HEK293T (cell line): Measurements from ENCODE around the gene JMJD4.

Experiments used
- CTCF ChIA-PET: fragments of 350-600 bp; formaldehyde crosslinking; extraction: SDS; loops from one replicate; lab custom pipeline; 2021; ENCODE audit warnings: antibody characterized with exemption, inconsistent platforms; lab: Yijun Ruan, JAX
- POLR2A ChIA-PET: fragments of 350-600 bp; formaldehyde crosslinking; extraction: SDS; loops from one replicate; lab custom pipeline; 2020; ENCODE audit warnings: antibody characterized with exemption, inconsistent platforms; lab: Yijun Ruan, JAX
- DNase-seq: peaks from one replicate; pipeline ENCODE4 v3.0.0; 2012; ENCODE audit warnings: mixed read lengths; ENCODE audit errors: extremely low spot score
- ARNT ChIP-seq: fragments of 450-650 bp; IDR thresholded peaks from 2 replicates; pipeline ENCODE4 v1.6.1; 2017; ENCODE audit warnings: mild to moderate bottlenecking
- BHLHE40 ChIP-seq: fragments of 450-650 bp; IDR thresholded peaks from 2 replicates; pipeline ENCODE4 v1.6.1; 2016; ENCODE audit warnings: mild to moderate bottlenecking, moderate library complexity, borderline replicate concordance
- CTBP1 ChIP-seq: fragments of 450-650 bp; IDR thresholded peaks from 2 replicates; pipeline ENCODE4 v1.6.1; 2016; ENCODE audit warnings: borderline replicate concordance
- ELF4 ChIP-seq: fragments of 450-650 bp; IDR thresholded peaks from 2 replicates; pipeline ENCODE4 v1.6.1; 2017; ENCODE audit warnings: antibody characterized with exemption
- FOXA1 ChIP-seq: fragments of 450-650 bp; IDR thresholded peaks from 2 replicates; pipeline ENCODE4 v1.6.1; 2016; ENCODE audit warnings: mild to moderate bottlenecking
- FOXK2 ChIP-seq: fragments of 450-650 bp; IDR thresholded peaks from 2 replicates; pipeline ENCODE4 v1.6.1; 2016; ENCODE audit warnings: mild to moderate bottlenecking
- FOXM1 ChIP-seq: fragments of 450-650 bp; IDR thresholded peaks from 2 replicates; pipeline ENCODE4 v1.6.1; 2017; ENCODE audit warnings: mild to moderate bottlenecking, borderline replicate concordance
- HDGF ChIP-seq: fragments of 450-650 bp; IDR thresholded peaks from 2 replicates; pipeline ENCODE4 v1.6.1; 2017; ENCODE audit warnings: antibody characterized with exemption, borderline replicate concordance
- L3MBTL2 ChIP-seq: fragments of 450-650 bp; conservative IDR thresholded peaks from 2 replicates; pipeline ENCODE4 v1.6.1; 2016; ENCODE audit warnings: mild to moderate bottlenecking
- LEF1 ChIP-seq: fragments of 450-650 bp; IDR thresholded peaks from 2 replicates; pipeline ENCODE4 v1.6.1; 2017; ENCODE audit warnings: mild to moderate bottlenecking, borderline replicate concordance
- NFRKB ChIP-seq: fragments of 450-650 bp; IDR thresholded peaks from 2 replicates; pipeline ENCODE4 v1.6.1; 2016; ENCODE audit warnings: mild to moderate bottlenecking, moderate library complexity
- SP1 ChIP-seq: fragments of 450-650 bp; IDR thresholded peaks from 2 replicates; pipeline ENCODE4 v1.6.1; 2017
- SUZ12 ChIP-seq: fragments of 450-650 bp; IDR thresholded peaks from 2 replicates; pipeline ENCODE4 v1.6.1; 2016; ENCODE audit warnings: mild to moderate bottlenecking
- TARDBP ChIP-seq: fragments of 450-650 bp; IDR thresholded peaks from 2 replicates; pipeline ENCODE4 v1.6.1; 2016
- ZNF384 ChIP-seq: fragments of 450-650 bp; IDR thresholded peaks from 2 replicates; pipeline ENCODE4 v1.6.1; 2016
- TF ChIP-seq, protein P1 (sequence below): fragments of 450-650 bp; IDR thresholded peaks from 2 replicates; pipeline ENCODE4 v1.6.1; 2016

Gene JMJD4

GRCh38 chr1:227756172-227756959 lies 21.3 kb upstream of the JMJD4 start:
- no peak for DNase-seq
- TF ChIP-seq ARNT (no peak), CTBP1 (no peak), FOXA1 (no peak), FOXM1 (no peak), L3MBTL2 (no peak), ZNF384 (no peak), NFRKB (no peak), FOXK2 (no peak), HDGF (no peak; the same call in 1 of the 2 replicates), ELF4 (no peak), SP1 (no peak), TARDBP (no peak)
- TF ChIP-seq, protein P1, sequence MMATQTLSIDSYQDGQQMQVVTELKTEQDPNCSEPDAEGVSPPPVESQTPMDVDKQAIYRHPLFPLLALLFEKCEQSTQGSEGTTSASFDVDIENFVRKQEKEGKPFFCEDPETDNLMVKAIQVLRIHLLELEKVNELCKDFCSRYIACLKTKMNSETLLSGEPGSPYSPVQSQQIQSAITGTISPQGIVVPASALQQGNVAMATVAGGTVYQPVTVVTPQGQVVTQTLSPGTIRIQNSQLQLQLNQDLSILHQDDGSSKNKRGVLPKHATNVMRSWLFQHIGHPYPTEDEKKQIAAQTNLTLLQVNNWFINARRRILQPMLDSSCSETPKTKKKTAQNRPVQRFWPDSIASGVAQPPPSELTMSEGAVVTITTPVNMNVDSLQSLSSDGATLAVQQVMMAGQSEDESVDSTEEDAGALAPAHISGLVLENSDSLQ: no peak
- ChIA-PET CTCF (interaction anchor here (1.6 kb wide), 1 partner anchor 197 kb away, joined by 6 read pairs; no protein-coding TSS in a partner anchor), POLR2A (no interaction called here)

DNA sequence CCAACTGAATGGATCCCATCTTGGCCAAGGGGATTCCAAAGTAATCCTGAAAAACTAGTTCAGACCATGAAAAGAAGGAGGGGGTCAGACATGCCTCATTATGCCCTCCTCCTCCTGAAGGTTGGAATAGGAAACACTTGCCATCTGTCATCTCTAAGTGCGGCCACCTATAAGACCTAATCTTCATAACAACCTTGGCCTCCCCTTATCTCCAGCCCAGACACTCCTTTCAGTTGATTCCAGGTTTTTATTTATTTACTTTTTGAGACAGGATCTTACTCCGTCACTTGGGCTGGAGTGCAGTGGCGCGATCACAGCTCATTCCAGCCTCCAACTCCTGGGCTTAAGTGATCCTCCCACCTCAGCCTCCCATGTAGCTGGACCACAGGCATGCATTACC lies 19.9 kb upstream of the JMJD4 start:
- ChIA-PET CTCF (no interaction called here), POLR2A (no interaction called here)
- TF ChIP-seq FOXK2 (no peak), LEF1 (no peak), FOXA1 (no peak), ELF4 (no peak), HDGF (no peak), FOXM1 (no peak), BHLHE40 (no peak), SP1 (no peak), ZNF384 (no peak), ARNT (no peak), CTBP1 (no peak), NFRKB (no peak), TARDBP (no peak), L3MBTL2 (no peak), SUZ12 (no peak)
- TF ChIP-seq, protein P1: no peak
- no peak for DNase-seq

- TF ChIP-seq CTBP1: no peak
- TF ChIP-seq ARNT: no peak
- TF ChIP-seq ZNF384: no peak
- TF ChIP-seq FOXK2: no peak
- no peak for TF ChIP-seq TARDBP
- no peak for TF ChIP-seq SP1
- no peak for TF ChIP-seq ELF4
- no peak for TF ChIP-seq L3MBTL2
- no peak for TF ChIP-seq FOXA1
- no peak for TF ChIP-seq NFRKB
- TF ChIP-seq, protein P1: no peak
- TF ChIP-seq HDGF: no peak
- TF ChIP-seq BHLHE40: no peak
- ChIA-PET CTCF (no interaction called here), POLR2A (interaction anchor here (1.1 kb wide), 1 partner anchor 194 kb away, joined by 3 read pairs; no protein-coding TSS in a partner anchor)
- DNase-seq: no peak
These were observed 19.1 kb upstream of the JMJD4 start for GRCh38 chr1:227753999-227754711.

GRCh38 chr1:227749916-227750710 lies 15.0 kb upstream of the JMJD4 start:
- POLR2A ChIA-PET: no interaction called here
- DNase-seq: no peak
- CTCF ChIA-PET: interaction anchor here (0.8 kb wide), 1 partner anchor 12 kb away, joined by 4 read pairs; no protein-coding TSS in a partner anchor
- TF ChIP-seq SUZ12 (no peak), ELF4 (no peak), L3MBTL2 (no peak), ZNF384 (no peak), SP1 (no peak), BHLHE40 (no peak), NFRKB (no peak)

GRCh38 chr1:227749225-227749624 lies 14.1 kb upstream of the JMJD4 start:
- ChIA-PET POLR2A (no interaction called here), CTCF (no interaction called here)
- no peak for TF ChIP-seq ARNT
- DNase-seq: no peak
